OCI-M1 (cell line): ENCODE measurements around the gene PNPLA3.

Source experiments
- DNase-seq: peaks from one replicate; lab custom pipeline; 2025; lab: John Stamatoyannopoulos, UW

The PNPLA3 gene

DNA sequence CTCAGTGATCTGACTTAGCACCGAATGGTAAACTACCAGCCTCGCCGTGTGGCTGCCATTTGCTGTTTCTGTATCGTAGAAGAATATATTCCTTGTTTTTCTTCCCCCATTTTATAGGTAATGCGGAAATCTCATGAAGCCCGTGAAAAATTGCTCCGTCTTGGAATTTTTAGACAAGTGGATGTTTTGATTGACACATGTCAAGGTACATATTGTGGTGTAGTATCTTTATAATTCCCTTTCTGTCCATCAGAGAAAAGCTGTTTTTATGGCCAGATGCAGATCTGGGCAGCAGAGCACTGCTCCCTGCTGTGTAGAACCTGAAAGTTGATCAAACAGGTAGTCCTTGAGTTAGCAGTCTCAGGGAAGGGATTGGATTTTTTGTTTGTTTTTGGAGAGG is 45.0 kb downstream of the PNPLA3 start:
- DNase-seq = no peak

DNA sequence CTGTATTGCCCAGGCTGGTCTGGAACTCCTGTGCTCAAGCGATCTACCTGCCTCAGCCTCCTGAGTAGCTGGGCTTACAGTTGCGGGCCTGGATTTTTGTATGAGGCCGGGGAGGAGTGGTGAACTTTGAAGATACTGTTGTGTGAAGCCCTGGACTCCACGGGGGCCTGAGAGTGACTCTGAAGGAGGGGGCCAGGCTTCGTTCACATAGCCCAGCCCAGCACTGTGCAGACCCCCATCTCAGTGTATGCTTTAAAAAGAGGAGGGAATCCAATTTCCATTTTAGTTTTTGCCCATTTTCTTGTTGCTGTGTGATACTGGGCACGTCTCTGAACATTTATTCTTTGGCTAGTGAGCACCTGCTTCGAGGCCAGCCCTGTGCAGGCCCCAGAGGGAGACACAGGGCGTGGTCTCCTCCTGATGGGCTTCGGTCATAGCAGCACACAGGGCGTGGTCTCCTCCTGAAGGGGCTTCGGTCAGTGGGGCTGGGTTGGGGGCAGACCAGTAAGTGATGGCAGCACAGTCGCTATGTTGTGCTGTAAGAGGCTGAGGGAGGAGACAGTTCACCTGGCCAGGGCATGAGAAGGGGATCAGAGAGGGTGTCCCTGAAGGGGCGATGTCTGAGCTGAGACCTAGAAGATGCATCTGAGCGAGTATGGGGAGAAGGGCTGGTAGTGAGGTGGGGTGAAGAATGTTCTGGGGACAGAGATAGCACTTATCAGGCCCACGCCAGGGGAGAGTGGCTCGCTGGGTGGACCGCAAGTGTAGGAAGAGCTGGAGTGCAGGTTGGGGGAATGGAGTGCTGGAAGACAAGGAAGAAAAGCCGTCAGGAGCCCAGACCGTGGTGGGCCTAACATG is 45.6 kb downstream of the PNPLA3 start:
- DNase-seq = no peak

DNA sequence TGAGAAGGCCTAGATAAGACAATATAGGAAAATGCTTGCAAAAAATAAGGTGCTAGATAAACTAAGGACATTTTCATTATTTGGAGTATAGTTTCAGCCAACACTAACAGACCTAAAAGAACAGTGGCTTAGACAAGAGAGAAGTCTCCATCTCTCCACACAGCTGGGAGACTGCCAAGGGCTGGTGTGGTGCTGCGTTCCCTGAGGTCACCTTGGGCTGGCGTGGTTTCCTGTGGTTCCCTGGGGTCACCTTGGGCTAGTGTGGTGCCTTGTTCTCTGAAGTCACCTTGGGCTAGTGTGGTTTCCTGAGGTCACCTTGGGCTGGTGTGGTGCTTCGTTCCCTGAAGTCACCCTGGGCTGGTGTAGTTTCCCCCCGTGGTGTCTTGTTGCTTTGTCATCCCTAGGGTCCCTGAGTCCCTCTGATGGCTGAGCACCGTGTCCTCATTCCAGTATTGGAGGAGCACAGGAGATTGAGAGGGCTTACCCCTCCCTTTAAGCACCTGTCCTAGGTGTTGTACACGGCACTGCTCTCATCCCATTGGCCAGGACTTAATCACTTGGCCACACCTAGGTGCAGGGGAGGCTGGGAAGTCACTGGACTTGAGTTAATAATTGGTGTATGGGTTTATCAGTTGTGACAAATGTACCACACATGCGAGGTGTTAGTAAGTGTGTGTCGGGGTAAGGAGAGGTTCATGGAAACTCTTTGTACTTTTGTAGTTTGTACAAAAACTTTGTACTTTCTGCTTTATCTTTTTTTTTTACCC is 46.6 kb downstream of the PNPLA3 start:
- DNase-seq = no peak

- DNase-seq = no peak
Measured at GRCh38 chr22:43971112-43971511, 47.5 kb downstream of the PNPLA3 start.

DNA sequence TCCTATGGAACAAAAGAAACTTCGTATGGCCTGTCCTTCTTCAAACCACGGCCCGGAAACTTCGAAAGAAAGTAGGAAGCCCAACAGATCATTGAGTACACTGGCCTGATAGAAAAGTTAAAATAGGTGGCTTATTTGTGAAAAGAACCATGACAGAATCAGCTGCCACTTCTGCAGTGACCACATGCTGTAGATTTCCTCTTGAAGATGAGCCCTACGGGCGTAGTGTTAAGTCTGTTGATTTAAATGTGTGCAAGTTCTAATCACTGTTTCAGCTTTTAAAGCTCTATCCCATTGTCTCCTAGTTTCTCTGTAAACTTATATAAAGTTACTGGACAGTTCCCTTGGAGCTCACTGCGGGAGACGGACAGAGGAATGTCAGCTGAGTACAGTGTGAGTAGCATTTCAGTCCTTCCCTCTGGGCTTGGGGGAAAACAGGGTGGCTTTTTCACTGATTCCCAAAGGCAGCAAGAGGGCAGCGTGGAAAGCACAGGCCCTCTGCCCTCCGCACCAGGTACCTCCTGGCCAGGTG is 49.4 kb downstream of the PNPLA3 start:
- DNase-seq = no peak

- DNase-seq = no peak
Measured at GRCh38 chr22:43974028-43974545, 50.5 kb downstream of the PNPLA3 start.

GRCh38 chr22:43975041-43975440 is 51.4 kb downstream of the PNPLA3 start:
- no peak for DNase-seq

DNA sequence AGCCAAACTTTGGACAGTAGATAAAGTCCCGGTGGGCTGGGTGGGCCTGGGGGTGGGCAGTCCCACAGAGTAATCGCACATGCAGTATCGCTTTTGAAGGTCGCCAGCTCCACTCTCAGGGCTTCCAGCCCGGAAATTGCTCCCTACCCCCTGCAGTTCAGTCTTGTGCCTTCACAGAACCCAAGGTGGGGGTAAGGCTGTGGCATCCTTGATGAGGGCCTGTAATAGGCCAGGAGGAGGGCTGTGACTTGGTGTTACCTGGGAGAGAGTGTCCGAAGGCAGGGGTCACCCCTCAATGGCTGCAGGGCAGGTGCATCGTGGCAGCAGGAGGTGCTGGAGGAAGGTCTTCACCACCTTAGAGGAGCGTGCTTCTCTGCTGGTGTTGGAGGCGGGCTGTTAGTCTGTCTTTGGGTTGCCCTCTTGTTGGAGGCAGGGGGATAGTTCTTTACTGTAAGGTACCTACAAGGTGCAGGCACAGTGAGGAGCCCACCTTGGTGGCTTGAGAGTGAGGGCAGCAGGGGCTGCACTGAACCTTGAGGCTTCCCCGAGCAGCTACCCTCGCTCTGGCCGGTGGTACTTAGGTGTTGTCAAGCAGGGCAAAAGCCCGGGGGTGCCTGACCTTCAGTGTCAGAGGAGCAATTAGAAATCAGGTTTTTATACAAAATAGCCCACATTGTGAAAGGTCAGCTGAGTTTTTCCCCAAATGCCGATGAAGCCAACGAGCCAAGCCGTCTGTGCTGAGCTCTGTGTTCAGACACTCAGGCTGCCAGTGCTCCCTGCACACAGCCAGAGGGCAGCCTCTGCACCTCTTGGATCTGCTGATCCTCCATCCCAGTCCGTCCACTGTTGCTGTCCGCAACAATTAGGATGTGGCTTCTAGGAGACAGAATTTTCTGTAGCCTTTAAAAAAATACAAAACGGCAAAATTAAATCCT is 53.5 kb downstream of the PNPLA3 start:
- DNase-seq = no peak

GRCh38 chr22:43978558-43978957 is 55.0 kb downstream of the PNPLA3 start:
- DNase-seq = no peak

DNA sequence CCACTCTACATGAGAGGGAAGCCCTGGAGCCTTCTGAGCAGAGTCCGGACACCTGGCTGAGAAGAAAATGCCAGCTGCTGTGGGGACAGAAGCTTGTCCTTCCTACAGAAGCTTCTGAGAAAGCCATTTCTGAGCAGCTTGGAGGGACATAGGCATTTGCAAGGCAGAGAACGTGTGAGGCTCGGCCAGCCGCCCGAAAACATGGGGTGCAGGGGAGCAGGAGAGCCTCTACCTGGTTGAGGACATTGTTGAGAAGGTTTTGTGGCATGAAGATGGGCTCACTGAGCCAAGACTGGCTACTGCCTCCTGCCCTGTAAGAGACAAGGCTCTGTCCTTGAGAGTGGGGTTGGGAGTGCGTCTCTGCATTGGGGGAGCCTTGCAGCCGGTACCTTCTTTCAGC is 57.0 kb downstream of the PNPLA3 start:
- no peak for DNase-seq

DNA sequence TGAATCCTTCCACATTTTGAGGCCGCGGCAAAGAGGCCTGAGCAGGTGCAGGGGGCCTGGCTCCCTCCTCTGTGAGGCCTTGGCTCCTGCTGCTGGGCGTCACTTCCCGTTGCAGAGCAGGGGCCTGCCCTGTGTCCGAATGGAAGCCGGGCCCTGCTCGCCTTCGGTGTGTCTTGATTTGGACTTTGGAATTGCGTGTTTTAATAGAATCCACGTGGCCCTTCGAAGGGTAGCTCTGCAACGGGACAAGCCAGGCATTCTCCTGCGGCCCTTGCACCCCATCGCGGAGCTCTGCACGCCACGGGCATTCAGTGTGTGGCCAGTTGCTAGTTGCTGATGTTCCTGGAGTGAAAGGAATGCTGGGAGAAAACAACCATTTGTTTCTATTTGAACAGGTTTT is 57.4 kb downstream of the PNPLA3 start:
- no peak for DNase-seq

- no peak for DNase-seq
Measured at GRCh38 chr22:43983808-43984207, 60.2 kb downstream of the PNPLA3 start.

DNA sequence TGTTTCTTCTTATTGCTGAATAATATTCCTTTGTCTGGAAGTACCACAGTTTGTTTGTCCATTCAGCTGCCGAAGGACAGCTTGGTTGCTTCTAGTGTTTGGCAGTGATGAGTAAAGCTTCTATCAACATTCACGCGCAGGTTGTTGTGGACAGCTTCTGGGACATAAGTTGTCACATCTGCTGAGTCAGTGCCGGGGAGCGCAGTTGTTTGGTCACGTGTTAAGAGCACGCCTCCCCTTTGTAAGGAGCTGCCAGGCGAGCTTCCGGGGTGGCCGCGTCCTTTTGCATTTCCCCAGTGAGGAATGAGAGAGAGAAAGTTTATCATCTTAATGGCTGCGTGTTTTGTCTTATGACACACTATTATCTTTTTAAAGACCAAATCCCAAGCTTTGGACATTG is 61.9 kb downstream of the PNPLA3 start:
- no peak for DNase-seq

DNA sequence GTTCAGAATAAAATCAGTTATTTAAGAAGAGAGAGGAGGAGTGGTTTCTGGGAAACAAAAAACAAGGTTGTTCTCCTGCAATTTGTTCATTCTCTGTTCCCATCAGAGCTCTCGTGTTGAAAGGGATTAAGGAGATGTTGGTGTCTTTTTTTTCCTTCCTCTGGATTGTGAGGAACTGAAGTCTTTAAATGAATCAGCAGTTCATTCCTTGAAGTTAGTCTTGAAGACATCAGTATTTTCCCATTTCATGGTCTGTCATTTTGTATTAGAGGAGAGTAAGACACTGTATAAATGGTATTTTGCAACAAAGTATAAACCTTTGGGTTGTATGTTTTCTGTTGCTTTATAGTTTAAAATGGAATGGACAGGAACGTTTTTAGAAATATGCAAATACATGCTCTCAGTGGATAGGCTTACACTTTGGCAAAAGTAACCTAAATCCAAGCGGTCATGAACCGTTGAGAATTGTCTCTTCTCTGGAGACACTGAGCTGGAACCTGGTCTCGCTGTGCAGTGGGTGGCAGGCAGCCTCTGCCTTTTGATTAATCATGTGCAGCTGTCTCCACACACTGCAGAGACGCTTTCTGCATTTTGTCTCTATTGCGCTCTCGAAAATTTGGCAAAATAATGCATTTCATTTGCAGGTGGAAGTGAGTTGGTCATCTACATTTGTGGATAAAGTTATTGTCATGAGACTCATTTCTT is 64.7 kb downstream of the PNPLA3 start:
- DNase-seq = no peak

GRCh38 chr22:43988960-43989359 is 65.4 kb downstream of the PNPLA3 start:
- no peak for DNase-seq

DNA sequence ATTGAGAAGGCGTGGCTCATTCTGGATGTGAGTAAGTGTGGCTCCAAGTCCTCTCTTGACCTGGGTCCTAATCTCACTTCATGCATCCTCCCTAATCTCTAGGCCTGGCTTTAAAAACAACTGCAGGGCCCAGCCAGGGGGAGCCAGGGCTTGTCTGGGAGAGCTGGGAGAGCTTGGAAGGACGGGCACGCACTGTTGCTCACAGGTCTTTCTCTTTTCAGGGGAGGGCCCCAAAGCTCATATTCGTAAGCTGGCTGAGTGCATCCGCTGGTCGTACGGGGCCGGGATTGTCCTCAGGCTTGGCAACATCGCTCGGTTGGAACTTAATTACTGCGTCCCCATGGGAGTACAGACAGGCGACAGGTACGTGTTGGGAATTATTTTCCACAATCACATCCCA is 66.4 kb downstream of the PNPLA3 start:
- no peak for DNase-seq

DNA sequence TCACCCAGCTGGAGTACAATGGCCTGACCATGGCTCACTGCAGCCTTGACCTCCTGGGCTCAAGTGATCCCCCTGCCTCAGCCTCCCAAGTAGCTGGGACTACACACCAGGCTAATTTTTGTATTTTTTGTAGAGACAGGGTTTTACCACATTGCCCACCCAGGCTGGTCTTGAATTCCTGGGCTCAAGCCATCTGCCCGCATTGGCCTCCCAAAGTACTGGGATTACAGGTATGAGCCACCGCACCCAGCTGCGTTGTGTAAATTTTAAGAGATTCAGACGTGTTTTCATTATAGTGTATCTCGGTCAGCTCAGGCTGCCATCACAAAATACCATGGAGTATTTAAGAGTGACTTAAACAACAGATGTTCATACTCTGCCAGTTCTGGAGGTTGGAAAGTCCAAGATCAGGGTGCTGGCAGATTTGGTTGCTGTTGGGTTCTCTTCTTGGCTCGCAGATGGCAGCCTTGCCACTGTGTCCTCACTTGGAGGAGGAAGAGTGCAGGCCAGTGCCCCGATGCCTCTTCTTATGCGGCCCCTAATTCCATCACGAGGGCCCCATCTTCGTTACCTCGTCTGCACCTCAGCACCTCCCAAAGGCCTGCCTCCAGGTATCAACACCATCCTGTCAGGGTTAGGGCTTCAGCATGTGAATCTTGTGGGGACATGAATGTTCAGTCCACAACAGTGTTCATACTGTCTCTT is 67.9 kb downstream of the PNPLA3 start:
- no peak for DNase-seq

DNA sequence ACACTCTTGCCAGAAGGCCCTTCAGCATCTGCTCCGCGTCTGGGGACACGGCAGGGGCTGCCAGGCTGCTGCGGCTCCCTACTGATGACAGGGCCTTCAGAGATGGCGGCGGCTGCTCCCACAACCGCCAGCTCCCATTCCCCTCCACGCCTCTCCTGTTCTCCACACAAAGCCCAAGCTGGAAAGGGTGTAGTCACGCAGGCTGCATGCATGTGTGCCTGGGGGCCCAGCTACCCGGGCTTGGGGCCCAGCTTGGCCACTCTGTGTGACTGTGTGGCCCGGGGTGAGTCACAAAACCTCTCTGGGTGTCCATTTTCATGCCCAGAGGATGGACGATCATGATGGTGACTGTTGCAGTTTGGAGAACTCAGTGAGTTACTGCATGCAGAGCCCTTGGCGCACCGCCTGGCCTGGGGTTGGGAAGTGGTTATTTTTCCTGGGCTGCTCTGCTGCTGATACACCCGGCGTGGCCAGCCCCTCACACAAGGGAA is 68.8 kb downstream of the PNPLA3 start:
- DNase-seq = no peak

- DNase-seq = peak; percentile 64
Measured at GRCh38 chr22:43993072-43993760, 69.6 kb downstream of the PNPLA3 start.

GRCh38 chr22:43994006-43994405 is 70.4 kb downstream of the PNPLA3 start:
- DNase-seq = no peak
